ENCODE measurements around the gene DUSP8. TPM values are rescaled to one million over a fixed set of nuclear protein-coding genes. Genes with fewer than 3 reads are reported as not detected.

Gene DUSP8
- polyA plus RNA-seq, 1 donor from 2014 or later = 3.5 TPM

- H3K27me3 ChIP-seq (ENCODE audit: insufficient read depth, low read depth, low read length) = no peaks in the 10 kb centered on the region
- no peak overlapping the region for H3K4me3 ChIP-seq (ENCODE audit: low read length)
- H3K9me3 ChIP-seq (ENCODE audit: low read length) = no peaks in the 10 kb centered on the region
- no peaks in the 10 kb centered on the region for H3F3A ChIP-seq (ENCODE audit: insufficient read depth, low read length, poor library complexity, severe bottlenecking)
- no peak overlapping the region for H3K9ac ChIP-seq (ENCODE audit: low read length)
- H2AFZ ChIP-seq (ENCODE audit: low read depth, low read length) = no peak overlapping the region
- H4K20me1 ChIP-seq (ENCODE audit: insufficient read depth) = peaks cover 36% of the 10 kb centered on the region
- H3K27ac ChIP-seq (ENCODE audit: low read length) = no peak overlapping the region
- H3K36me3 ChIP-seq (ENCODE audit: insufficient read depth, low read length) = no peaks in the 10 kb centered on the region
- TF ChIP-seq RAD21 (conservative IDR thresholded peaks at IDR 0.05) (no peak), REST (IDR thresholded peaks at IDR 0.05; ENCODE audit: borderline replicate concordance) (no peak), CTCF (IDR thresholded peaks at IDR 0.05; ENCODE audit: poor library complexity, severe bottlenecking) (no peak), MXI1 (conservative IDR thresholded peaks at IDR 0.05; ENCODE audit: poor library complexity, severe bottlenecking) (no peak), EP300 (conservative IDR thresholded peaks at IDR 0.05; ENCODE audit: poor library complexity, severe bottlenecking) (no peak), EZH2 (IDR thresholded peaks at IDR 0.05; ENCODE audit: borderline replicate concordance, insufficient read depth, low read length, poor library complexity, severe bottlenecking) (no peak), POLR2AphosphoS5 (IDR thresholded peaks at IDR 0.05) (no peak), TAF1 (IDR thresholded peaks at IDR 0.05; ENCODE audit: low read depth) (no peak), SMC3 (conservative IDR thresholded peaks at IDR 0.05; ENCODE audit: poor library complexity) (no peak)
- H3K4me2 ChIP-seq (ENCODE audit: low read length) = no peak overlapping the region
- H3K9me2 ChIP-seq (ENCODE audit: insufficient read depth, low read length) = no peaks in the 10 kb centered on the region
- H3K79me2 ChIP-seq (replicated peaks; ENCODE audit: insufficient read depth, low read length) = no peaks in the 10 kb centered on the region
Measured at GRCh38 chr11:1557904-1558774, 13.9 kb downstream of the DUSP8 start.

GRCh38 chr11:1557051-1557884 is 14.8 kb downstream of the DUSP8 start:
- TF ChIP-seq MXI1 (conservative IDR thresholded peaks at IDR 0.05; ENCODE audit: poor library complexity, severe bottlenecking) (no peak), RAD21 (conservative IDR thresholded peaks at IDR 0.05) (no peak), POLR2AphosphoS5 (IDR thresholded peaks at IDR 0.05) (no peak), EP300 (conservative IDR thresholded peaks at IDR 0.05; ENCODE audit: poor library complexity, severe bottlenecking) (no peak), EZH2 (IDR thresholded peaks at IDR 0.05; ENCODE audit: borderline replicate concordance, insufficient read depth, low read length, poor library complexity, severe bottlenecking) (no peak), CTCF (IDR thresholded peaks at IDR 0.05; ENCODE audit: poor library complexity, severe bottlenecking) (no peak), TAF1 (IDR thresholded peaks at IDR 0.05; ENCODE audit: low read depth) (no peak), REST (IDR thresholded peaks at IDR 0.05; ENCODE audit: borderline replicate concordance) (no peak), SMC3 (conservative IDR thresholded peaks at IDR 0.05; ENCODE audit: poor library complexity) (no peak)
- no peaks in the 10 kb centered on the region for H3K36me3 ChIP-seq (ENCODE audit: insufficient read depth, low read length)
- no peaks in the 10 kb centered on the region for H3K27me3 ChIP-seq (ENCODE audit: insufficient read depth, low read depth, low read length)
- no peak overlapping the region for H3K4me3 ChIP-seq (ENCODE audit: low read length)
- H3K9ac ChIP-seq (ENCODE audit: low read length) = no peak overlapping the region
- peaks cover 35% of the 10 kb centered on the region for H4K20me1 ChIP-seq (ENCODE audit: insufficient read depth)
- no peaks in the 10 kb centered on the region for H3K79me2 ChIP-seq (replicated peaks; ENCODE audit: insufficient read depth, low read length)
- no peaks in the 10 kb centered on the region for H3K9me2 ChIP-seq (ENCODE audit: insufficient read depth, low read length)
- H3K9me3 ChIP-seq (ENCODE audit: low read length) = no peaks in the 10 kb centered on the region
- no peak overlapping the region for H2AFZ ChIP-seq (ENCODE audit: low read depth, low read length)
- H3K27ac ChIP-seq (ENCODE audit: low read length) = no peak overlapping the region
- H3F3A ChIP-seq (ENCODE audit: insufficient read depth, low read length, poor library complexity, severe bottlenecking) = no peaks in the 10 kb centered on the region
- no peak overlapping the region for H3K4me2 ChIP-seq (ENCODE audit: low read length)
